K562 treated with DMSO at 1 percent for 12 hours (cell line): ENCODE measurements around the gene PIM2. TPM values are rescaled to one million over a fixed set of nuclear protein-coding genes. Genes with fewer than 3 reads are reported as not detected.

ENCODE experiments used
- total RNA-seq: library from RNA; unstranded; fragments of 300-600 nt; gene quantifications from 2 replicates; pipeline ENCODE4 v1.2.3, GENCODE V29; 2022; ENCODE audit not compliant: insufficient read depth

The PIM2 gene
- 149 and 220 TPM in 2 replicates for total RNA-seq

GRCh38 chrX:48918643-48919340, at the start of gene PIM2:
Gene PIM2 (minus strand): TSS chrX:48919024. CDS start chrX:48918834, 190 bp downstream.

GRCh38 chrX:48957477-48957826, 38.6 kb upstream of the PIM2 start, which contains the start of gene OTUD5:
Gene OTUD5 (minus strand): TSS chrX:48957607. CDS start chrX:48957570, 37 bp downstream.

GRCh38 chrX:48911412-48912182, 7.2 kb downstream of the PIM2 start, which contains the start of gene SLC35A2:
Gene SLC35A2 (minus strand): TSS chrX:48911646. CDS start chrX:48911636, 10 bp downstream.

GRCh38 chrX:48897625-48898306, 21.1 kb downstream of the PIM2 start, which contains the start of the genes PQBP1 and TIMM17B:
Gene PQBP1 (plus strand): TSS chrX:48897930. CDS start chrX:48898510, 580 bp downstream.
Gene TIMM17B (minus strand): TSS chrX:48897768. CDS start chrX:48897749, 19 bp downstream.

Other genes starting within 250 kb of the PIM2 start
- 9.4 and 21.6 TPM in 2 replicates for gene WAS, start 235.2 kb downstream of the PIM2 start, total RNA-seq
- 26.2 and 35.7 TPM in 2 replicates for gene SUV39H1, start 222.3 kb downstream of the PIM2 start, total RNA-seq
- gene GLOD5, start 157.3 kb downstream of the PIM2 start, total RNA-seq: 3.2 TPM in 1 of 2 replicates, not detected in the other
- 100 and 117 TPM in 2 replicates for gene GATA1, start 132.4 kb downstream of the PIM2 start, total RNA-seq
- 35.2 and 94.4 TPM in 2 replicates for gene HDAC6, start 117.0 kb downstream of the PIM2 start, total RNA-seq
- gene ERAS, start 92.5 kb downstream of the PIM2 start, total RNA-seq: not detected in 2 replicates
- 1.3 TPM in 1 of 2 replicates, not detected in the other for gene PCSK1N, start 83.4 kb downstream of the PIM2 start, total RNA-seq
- gene TIMM17B, start 21.3 kb downstream of the PIM2 start, total RNA-seq: 195 and 296 TPM in 2 replicates
- 213 and 271 TPM in 2 replicates for gene PQBP1, start 21.1 kb downstream of the PIM2 start, total RNA-seq
- gene SLC35A2, start 7.4 kb downstream of the PIM2 start, total RNA-seq: 31.7 and 33.0 TPM in 2 replicates
- 63.6 and 90.5 TPM in 2 replicates for gene OTUD5, start 38.6 kb upstream of the PIM2 start, total RNA-seq
- gene KCND1, start 52.8 kb upstream of the PIM2 start, total RNA-seq: 2.6 and 7.0 TPM in 2 replicates
- gene GRIPAP1, start 83.2 kb upstream of the PIM2 start, total RNA-seq: 19.6 and 36.3 TPM in 2 replicates
- gene TFE3, start 124.3 kb upstream of the PIM2 start, total RNA-seq: 20.3 and 40.7 TPM in 2 replicates
- 2.7 and 7.2 TPM in 2 replicates for gene CCDC120, start 140.0 kb upstream of the PIM2 start, total RNA-seq
- gene PRAF2, start 155.0 kb upstream of the PIM2 start, total RNA-seq: 4.3 and 5.9 TPM in 2 replicates
- 105 and 118 TPM in 2 replicates for gene WDR45, start 160.9 kb upstream of the PIM2 start, total RNA-seq
- gene GPKOW, start 204.7 kb upstream of the PIM2 start, total RNA-seq: 42.1 and 46.3 TPM in 2 replicates
- 3.8 and 7.6 TPM in 2 replicates for gene MAGIX, start 243.7 kb upstream of the PIM2 start, total RNA-seq